ENCODE data around the gene SHROOM3. TPM values are rescaled to one million over a fixed set of nuclear protein-coding genes. Genes with fewer than 3 reads are reported as not detected.

The SHROOM3 gene
- total and polyA plus RNA-seq, 2 experiments from 2014 or later, result 11.3 to 73.5 TPM

DNA sequence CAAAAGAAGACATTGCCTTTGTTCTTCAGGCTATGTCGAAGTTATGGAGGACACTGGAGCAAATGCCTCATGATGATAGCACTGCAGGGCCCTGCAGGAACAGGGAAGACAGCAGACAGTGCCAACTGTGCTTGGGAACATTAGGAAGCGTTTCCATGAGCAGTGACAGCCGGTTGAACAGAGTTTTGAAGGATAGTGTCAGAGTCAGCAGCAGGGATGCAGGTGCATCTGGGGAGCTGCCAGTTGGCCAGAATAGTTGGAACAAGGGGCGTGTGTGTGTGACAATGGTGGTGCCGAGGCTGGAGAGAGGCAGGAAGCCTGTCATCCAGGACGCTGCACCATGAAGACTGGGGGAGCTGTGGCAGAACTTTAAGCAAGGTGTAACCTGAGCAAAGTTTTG lies 88.6 kb downstream of the SHROOM3 start:
- Mint-ChIP-seq H3K27me3 (ENCODE audit: insufficient read depth, low read depth, poor library complexity) (no peaks in the 10 kb centered on the region), H3K27ac (no peak overlapping the region), H3K9me3 (peaks cover 4% of the 10 kb centered on the region; the same call in 1 of the 3 replicates), H3K4me1 (peaks cover under 1% of the 10 kb centered on the region; the same call in 2 of the 3 replicates), H3K36me3 (ENCODE audit: low read depth) (no peaks in the 10 kb centered on the region; the same call in 2 of the 3 replicates), H3K4me3 (no peak overlapping the region)
- no peak for ATAC-seq
- H3K4me3 ChIP-seq, result no peak overlapping the region
- no peaks in the 10 kb centered on the region for H3K36me3 ChIP-seq (ENCODE audit: insufficient read depth)
- H2AFZ ChIP-seq, result no peak overlapping the region
- H3K27ac ChIP-seq (ENCODE audit: low read depth), result no peak overlapping the region
- H3F3A ChIP-seq (replicated peaks; ENCODE audit: low read depth), result no peaks in the 10 kb centered on the region; the same call in 1 of the 2 replicates
- H3K27me3 ChIP-seq (ENCODE audit: insufficient read depth), result no peaks in the 10 kb centered on the region
- TF ChIP-seq, protein P1, sequence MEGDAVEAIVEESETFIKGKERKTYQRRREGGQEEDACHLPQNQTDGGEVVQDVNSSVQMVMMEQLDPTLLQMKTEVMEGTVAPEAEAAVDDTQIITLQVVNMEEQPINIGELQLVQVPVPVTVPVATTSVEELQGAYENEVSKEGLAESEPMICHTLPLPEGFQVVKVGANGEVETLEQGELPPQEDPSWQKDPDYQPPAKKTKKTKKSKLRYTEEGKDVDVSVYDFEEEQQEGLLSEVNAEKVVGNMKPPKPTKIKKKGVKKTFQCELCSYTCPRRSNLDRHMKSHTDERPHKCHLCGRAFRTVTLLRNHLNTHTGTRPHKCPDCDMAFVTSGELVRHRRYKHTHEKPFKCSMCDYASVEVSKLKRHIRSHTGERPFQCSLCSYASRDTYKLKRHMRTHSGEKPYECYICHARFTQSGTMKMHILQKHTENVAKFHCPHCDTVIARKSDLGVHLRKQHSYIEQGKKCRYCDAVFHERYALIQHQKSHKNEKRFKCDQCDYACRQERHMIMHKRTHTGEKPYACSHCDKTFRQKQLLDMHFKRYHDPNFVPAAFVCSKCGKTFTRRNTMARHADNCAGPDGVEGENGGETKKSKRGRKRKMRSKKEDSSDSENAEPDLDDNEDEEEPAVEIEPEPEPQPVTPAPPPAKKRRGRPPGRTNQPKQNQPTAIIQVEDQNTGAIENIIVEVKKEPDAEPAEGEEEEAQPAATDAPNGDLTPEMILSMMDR (conservative IDR thresholded peaks at IDR 0.05; ENCODE audit: low read depth in 2 of 2), result no peak
- TF ChIP-seq JUNB (IDR thresholded peaks at IDR 0.05; ENCODE audit: unreplicated experiment), result no peak
- no peaks in the 10 kb centered on the region for H3K4me1 ChIP-seq (ENCODE audit: insufficient read depth)
- DNase-seq (ENCODE audit: low spot score), result no peak
- no peaks in the 10 kb centered on the region; the same call in 1 of the 2 replicates for H3K9me2 ChIP-seq (ENCODE audit: insufficient read depth)
- no peaks in the 10 kb centered on the region for H4K20me1 ChIP-seq (replicated peaks; ENCODE audit: insufficient read depth)
- no peak overlapping the region for H3K4me2 ChIP-seq
- H3K79me2 ChIP-seq (replicated peaks; ENCODE audit: insufficient read depth), result no peaks in the 10 kb centered on the region

GRCh38 chr4:76525751-76526150 lies 90.7 kb downstream of the SHROOM3 start:
- Histone ChIP-seq H3K27me3 (ENCODE audit: insufficient read depth) (no peaks in the 10 kb centered on the region), H3K27ac (ENCODE audit: low read depth) (no peak overlapping the region), H3K9me2 (ENCODE audit: insufficient read depth) (no peaks in the 10 kb centered on the region; the same call in 1 of the 2 replicates), H2AFZ (no peak overlapping the region), H3F3A (replicated peaks; ENCODE audit: low read depth) (no peaks in the 10 kb centered on the region; the same call in 1 of the 2 replicates), H3K4me2 (no peak overlapping the region), H3K79me2 (replicated peaks; ENCODE audit: insufficient read depth) (no peaks in the 10 kb centered on the region), H3K36me3 (ENCODE audit: insufficient read depth) (no peaks in the 10 kb centered on the region), H3K4me1 (ENCODE audit: insufficient read depth) (no peaks in the 10 kb centered on the region), H4K20me1 (replicated peaks; ENCODE audit: insufficient read depth) (no peaks in the 10 kb centered on the region), H3K4me3 (no peak overlapping the region)
- Mint-ChIP-seq H3K4me3 (no peak overlapping the region), H3K27ac (no peak overlapping the region), H3K36me3 (ENCODE audit: low read depth) (no peaks in the 10 kb centered on the region; the same call in 2 of the 3 replicates), H3K4me1 (no peaks in the 10 kb centered on the region), H3K27me3 (ENCODE audit: insufficient read depth, low read depth, poor library complexity) (no peaks in the 10 kb centered on the region), H3K9me3 (peaks cover 4% of the 10 kb centered on the region; the same call in 1 of the 3 replicates)
- no peak for DNase-seq (ENCODE audit: low spot score)
- no peak for ATAC-seq
- TF ChIP-seq CREB1 (CRISPR knock-in tag; IDR thresholded peaks at IDR 0.05; ENCODE audit: low read depth) (no peak), STAT1 (IDR thresholded peaks at IDR 0.05; ENCODE audit: unreplicated experiment) (no peak)
- TF ChIP-seq, protein P2, sequence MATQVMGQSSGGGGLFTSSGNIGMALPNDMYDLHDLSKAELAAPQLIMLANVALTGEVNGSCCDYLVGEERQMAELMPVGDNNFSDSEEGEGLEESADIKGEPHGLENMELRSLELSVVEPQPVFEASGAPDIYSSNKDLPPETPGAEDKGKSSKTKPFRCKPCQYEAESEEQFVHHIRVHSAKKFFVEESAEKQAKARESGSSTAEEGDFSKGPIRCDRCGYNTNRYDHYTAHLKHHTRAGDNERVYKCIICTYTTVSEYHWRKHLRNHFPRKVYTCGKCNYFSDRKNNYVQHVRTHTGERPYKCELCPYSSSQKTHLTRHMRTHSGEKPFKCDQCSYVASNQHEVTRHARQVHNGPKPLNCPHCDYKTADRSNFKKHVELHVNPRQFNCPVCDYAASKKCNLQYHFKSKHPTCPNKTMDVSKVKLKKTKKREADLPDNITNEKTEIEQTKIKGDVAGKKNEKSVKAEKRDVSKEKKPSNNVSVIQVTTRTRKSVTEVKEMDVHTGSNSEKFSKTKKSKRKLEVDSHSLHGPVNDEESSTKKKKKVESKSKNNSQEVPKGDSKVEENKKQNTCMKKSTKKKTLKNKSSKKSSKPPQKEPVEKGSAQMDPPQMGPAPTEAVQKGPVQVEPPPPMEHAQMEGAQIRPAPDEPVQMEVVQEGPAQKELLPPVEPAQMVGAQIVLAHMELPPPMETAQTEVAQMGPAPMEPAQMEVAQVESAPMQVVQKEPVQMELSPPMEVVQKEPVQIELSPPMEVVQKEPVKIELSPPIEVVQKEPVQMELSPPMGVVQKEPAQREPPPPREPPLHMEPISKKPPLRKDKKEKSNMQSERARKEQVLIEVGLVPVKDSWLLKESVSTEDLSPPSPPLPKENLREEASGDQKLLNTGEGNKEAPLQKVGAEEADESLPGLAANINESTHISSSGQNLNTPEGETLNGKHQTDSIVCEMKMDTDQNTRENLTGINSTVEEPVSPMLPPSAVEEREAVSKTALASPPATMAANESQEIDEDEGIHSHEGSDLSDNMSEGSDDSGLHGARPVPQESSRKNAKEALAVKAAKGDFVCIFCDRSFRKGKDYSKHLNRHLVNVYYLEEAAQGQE (IDR thresholded peaks at IDR 0.05; ENCODE audit: unreplicated experiment), result no peak
- TF ChIP-seq, protein P3, sequence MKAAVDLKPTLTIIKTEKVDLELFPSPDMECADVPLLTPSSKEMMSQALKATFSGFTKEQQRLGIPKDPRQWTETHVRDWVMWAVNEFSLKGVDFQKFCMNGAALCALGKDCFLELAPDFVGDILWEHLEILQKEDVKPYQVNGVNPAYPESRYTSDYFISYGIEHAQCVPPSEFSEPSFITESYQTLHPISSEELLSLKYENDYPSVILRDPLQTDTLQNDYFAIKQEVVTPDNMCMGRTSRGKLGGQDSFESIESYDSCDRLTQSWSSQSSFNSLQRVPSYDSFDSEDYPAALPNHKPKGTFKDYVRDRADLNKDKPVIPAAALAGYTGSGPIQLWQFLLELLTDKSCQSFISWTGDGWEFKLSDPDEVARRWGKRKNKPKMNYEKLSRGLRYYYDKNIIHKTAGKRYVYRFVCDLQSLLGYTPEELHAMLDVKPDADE (IDR thresholded peaks at IDR 0.05), result no peak
- TF ChIP-seq, protein P4, sequence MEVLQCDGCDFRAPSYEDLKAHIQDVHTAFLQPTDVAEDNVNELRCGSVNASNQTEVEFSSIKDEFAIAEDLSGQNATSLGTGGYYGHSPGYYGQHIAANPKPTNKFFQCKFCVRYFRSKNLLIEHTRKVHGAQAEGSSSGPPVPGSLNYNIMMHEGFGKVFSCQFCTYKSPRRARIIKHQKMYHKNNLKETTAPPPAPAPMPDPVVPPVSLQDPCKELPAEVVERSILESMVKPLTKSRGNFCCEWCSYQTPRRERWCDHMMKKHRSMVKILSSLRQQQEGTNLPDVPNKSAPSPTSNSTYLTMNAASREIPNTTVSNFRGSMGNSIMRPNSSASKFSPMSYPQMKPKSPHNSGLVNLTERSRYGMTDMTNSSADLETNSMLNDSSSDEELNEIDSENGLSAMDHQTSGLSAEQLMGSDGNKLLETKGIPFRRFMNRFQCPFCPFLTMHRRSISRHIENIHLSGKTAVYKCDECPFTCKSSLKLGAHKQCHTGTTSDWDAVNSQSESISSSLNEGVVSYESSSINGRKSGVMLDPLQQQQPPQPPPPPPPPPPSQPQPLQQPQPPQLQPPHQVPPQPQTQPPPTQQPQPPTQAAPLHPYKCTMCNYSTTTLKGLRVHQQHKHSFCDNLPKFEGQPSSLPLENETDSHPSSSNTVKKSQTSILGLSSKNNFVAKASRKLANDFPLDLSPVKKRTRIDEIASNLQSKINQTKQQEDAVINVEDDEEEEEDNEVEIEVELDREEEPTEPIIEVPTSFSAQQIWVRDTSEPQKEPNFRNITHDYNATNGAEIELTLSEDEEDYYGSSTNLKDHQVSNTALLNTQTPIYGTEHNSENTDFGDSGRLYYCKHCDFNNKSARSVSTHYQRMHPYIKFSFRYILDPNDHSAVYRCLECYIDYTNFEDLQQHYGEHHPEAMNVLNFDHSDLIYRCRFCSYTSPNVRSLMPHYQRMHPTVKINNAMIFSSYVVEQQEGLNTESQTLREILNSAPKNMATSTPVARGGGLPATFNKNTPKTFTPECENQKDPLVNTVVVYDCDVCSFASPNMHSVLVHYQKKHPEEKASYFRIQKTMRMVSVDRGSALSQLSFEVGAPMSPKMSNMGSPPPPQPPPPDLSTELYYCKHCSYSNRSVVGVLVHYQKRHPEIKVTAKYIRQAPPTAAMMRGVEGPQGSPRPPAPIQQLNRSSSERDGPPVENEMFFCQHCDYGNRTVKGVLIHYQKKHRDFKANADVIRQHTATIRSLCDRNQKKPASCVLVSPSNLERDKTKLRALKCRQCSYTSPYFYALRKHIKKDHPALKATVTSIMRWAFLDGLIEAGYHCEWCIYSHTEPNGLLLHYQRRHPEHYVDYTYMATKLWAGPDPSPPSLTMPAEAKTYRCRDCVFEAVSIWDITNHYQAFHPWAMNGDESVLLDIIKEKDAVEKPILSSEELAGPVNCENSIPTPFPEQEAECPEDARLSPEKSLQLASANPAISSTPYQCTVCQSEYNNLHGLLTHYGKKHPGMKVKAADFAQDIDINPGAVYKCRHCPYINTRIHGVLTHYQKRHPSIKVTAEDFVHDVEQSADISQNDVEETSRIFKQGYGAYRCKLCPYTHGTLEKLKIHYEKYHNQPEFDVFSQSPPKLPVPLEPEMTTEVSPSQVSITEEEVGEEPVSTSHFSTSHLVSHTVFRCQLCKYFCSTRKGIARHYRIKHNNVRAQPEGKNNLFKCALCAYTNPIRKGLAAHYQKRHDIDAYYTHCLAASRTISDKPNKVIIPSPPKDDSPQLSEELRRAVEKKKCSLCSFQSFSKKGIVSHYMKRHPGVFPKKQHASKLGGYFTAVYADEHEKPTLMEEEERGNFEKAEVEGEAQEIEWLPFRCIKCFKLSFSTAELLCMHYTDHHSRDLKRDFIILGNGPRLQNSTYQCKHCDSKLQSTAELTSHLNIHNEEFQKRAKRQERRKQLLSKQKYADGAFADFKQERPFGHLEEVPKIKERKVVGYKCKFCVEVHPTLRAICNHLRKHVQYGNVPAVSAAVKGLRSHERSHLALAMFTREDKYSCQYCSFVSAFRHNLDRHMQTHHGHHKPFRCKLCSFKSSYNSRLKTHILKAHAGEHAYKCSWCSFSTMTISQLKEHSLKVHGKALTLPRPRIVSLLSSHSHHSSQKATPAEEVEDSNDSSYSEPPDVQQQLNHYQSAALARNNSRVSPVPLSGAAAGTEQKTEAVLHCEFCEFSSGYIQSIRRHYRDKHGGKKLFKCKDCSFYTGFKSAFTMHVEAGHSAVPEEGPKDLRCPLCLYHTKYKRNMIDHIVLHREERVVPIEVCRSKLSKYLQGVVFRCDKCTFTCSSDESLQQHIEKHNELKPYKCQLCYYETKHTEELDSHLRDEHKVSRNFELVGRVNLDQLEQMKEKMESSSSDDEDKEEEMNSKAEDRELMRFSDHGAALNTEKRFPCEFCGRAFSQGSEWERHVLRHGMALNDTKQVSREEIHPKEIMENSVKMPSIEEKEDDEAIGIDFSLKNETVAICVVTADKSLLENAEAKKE (CRISPR knock-in tag; IDR thresholded peaks at IDR 0.05), result no peak

Data from GM23338 (cell line).